Keratinocyte (primary cell): ENCODE measurements around the gene SMARCAL1.

ENCODE experiments used
- CTCF ChIP-seq, 3 experiments: IDR thresholded peaks in 1 of 3; conservative IDR thresholded peaks in 1 of 3; optimal IDR thresholded peaks in 1 of 3; 2 replicates in 2 of 3; 3 replicates in 1 of 3; pipeline versions ENCODE3 to v1.5.1; 2011; ENCODE audit warnings: low read length in 3 of 3, mild to moderate bottlenecking in 3 of 3, moderate library complexity in 2 of 3, control low read depth in 1 of 3, inconsistent platforms in 1 of 3; ENCODE audit not compliant: insufficient read depth in 2 of 3; ENCODE audit errors: extremely low read depth in 1 of 3
- EZH2 ChIP-seq: IDR thresholded peaks from one replicate; pipeline ENCODE4 v1.6.1; 2012; ENCODE audit warnings: inconsistent platforms, mild to moderate bottlenecking, low read length, moderate library complexity

GRCh38 chr2:216486271-216486670 is 74.0 kb downstream of the SMARCAL1 start:
- no peak for TF ChIP-seq EZH2
- no peak for TF ChIP-seq CTCF (optimal IDR thresholded peaks at IDR 0.05 in 1 of 3, IDR thresholded peaks at IDR 0.05 in 1 of 3, conservative IDR thresholded peaks at IDR 0.05 in 1 of 3; ENCODE audit: extremely low read depth in 1 of 3, insufficient read depth in 2 of 3, low read length in 3 of 3)
